GM18867 (cell line): Measurements from ENCODE around the gene PFKFB3.
"Not testable (repeated sequence)": the region's sequence is repeated elsewhere in the genome, so short reads cannot be mapped to it uniquely, and the experiment has no call there.

Experiments used
- ATAC-seq: cut with Tn5 transposase; IDR thresholded peaks from one replicate; pipeline ENCODE4 v1.9.1; 2021; ENCODE audit warnings: mild to moderate bottlenecking, moderate library complexity; ENCODE audit not compliant: unreplicated experiment

Gene PFKFB3

DNA sequence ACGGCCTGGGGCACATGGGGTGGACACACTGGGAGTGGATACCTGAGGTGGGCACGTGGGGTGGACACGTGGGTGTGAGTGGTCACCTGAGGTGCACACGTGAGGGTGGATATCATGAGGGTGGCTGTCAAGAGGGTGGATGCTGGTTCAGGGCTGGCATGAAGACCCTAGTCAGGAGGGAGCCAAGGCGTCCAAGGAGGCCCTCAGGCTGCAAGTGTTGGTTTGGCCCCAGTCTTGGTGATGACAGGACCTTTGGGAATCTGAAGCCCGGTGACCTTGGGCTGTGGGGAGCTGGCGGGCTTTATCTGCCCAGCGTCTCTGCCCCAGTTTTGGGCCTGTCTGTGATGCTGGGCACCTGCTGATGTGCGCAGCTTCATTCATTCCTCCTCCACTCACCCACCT, 24.9 kb upstream of the PFKFB3 start:
- ATAC-seq, result no peak

DNA sequence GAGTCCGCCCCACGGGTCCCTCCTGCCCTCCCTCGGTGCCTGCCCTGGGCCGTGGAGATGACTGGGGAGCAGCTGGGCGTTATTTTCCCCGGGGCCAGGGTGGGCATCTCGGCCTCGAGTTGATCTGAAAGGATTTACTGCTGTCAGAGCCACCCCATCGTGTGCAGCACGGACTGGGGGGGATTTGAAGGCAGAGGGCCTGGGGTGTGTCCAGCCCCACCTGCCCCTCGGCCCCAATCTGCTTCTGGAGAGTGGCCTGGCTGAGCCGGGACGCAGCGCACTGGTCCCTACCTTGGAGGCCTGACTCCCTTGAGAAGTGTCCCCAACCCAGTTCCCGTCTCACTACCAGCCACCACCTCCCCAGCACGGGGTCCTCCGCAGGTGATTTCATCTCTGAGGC, 24.2 kb upstream of the PFKFB3 start:
- ATAC-seq, result no peak

DNA sequence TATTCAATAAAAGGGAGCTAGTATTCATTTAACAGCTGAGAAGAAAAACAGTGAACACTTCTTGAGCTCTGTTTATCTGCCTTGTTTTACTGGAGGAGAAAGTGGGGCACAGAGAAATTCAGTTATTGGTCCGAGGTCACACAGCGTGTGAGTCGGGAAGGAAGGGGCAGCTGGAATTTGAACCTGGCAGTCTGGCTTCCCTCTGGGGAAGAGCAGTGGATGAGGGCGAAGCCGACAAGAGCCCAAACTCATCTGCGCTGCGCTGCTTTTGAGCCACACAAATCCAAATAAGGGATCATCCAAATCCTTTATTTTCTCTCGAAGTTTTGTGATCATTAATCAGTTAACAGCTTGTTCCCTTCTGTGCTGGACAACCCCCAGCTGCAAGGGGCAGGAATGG, 23.7 kb upstream of the PFKFB3 start:
- no peak for ATAC-seq

DNA sequence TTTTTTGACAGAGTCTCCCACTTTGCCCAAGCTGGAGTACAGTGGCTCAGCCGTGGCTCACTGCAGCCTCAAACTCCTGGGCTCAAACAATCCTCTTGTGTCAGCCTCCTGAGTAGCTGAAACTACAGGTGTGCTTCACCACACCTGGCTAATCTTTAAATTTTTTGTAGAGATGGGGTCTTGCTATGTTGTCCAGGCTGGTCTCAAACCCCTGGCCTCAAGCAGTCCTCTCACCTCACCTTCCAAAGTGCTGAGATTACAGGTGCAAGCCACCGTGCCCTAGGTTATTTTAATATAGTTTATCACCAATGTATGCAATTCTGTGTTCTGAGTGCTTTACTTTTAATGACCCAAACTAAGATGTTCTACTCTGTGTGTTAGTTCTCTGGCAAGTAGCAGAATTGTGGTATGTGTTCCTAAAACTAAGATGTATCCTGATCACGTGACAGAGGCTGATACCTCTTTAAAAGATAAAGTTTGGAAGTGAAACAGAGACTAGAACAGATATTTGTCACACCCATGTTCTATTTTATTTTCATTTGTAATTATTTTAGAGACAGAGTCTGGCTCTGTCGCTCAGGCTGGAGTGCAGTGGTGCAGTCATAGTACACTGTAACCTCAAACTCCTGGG, 22.1 kb upstream of the PFKFB3 start:
- ATAC-seq, result no peak

DNA sequence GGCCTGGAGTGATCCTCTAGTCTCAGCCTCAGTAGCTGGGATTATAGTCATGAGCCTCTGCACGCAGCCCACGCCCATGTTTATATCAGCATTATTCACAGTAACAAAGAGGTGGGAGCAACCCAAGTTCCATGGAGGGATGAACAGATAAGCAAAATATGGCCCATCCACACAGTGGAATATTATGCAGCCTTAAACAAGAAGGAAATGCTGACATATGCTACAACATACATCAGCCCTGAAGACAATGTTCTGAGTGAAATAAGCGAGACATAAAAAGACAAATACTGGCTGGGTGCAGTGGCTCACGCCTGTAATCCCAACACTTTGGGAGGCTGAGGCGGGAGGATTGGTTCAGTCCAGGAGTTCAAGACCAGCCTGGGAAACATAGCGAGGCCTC, 21.5 kb upstream of the PFKFB3 start:
- no peak for ATAC-seq

DNA sequence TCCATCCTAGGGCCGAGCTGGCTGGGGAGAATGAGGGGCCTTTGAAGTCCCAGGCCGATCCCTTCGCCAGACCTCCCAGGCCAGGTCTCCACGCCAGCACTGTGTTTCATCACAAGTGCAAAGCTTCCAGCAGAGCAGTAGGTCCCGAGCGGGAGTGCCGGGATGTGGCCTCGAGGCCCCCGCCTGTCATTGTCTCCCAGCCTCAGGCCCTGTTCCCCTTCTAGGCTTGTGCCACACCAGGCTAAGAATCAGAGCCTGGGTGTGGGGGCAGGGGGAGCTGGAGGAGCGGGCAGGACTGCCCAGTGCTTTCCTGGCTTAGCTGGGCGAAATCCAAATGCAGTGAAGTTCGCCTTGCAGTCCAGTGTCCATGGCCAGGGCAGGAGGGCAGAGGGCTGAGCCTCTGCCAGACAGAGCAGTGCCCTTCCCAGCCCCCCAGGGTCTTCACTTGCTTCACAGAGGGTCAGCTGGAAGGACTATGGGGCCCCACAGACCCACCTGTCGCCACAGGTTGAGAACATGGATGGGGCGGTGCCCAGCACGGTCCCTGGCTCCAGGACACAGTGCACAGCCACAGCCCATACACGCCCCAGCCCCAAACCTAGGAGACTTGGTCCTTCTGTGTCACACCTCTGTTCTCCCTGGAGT, 20.2 kb upstream of the PFKFB3 start:
- ATAC-seq, result no peak

DNA sequence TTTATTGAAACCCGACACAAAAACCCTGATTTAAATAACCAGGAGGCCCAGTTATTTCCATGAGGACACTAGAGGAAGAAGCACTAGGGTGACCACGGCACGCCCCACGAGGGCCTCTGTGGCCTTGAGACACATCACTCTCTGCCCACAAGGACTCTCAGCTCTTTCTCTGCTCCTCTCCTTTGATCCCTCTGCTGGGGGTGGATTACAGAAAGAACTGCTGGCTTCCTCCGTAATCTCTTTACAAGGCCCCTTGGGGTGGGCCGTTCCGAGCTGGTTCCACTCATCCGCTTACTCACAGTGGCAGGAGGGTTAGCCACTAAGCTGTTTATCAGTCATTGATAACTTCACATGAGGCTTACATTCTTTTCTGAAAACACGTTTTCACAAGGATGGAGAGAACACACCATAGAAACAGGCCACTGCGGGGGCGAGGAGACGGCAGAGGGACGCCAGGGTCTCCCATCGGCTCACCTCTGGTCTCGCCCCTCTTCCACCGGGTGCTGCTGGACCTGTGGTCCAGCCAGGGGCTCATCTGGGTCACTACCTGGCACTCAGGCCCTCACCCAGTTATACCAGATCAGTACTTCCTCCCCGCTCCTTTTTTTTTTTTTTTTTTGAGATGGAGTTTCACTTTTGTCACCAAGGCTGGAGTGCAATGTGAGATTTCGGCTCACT, 17.6 kb upstream of the PFKFB3 start:
- no peak for ATAC-seq

DNA sequence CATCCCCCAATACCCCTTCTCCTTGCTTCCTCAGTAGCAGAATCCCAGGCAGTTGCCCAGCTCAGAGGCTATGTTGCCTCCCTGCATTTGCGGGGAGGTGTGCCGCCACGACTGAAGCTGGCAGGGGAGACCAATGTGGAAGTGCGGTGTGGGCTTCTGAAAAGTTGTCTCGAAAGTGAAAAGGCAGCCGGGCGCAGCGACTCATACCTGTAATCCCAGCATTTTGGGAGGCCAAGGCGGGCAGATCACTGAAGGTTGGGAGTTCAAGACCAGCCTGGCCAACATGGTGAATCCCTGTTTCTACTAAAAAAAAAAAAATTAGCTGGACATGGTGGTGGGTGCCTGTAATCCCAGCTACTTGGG, 15.9 kb upstream of the PFKFB3 start:
- ATAC-seq, result no peak

DNA sequence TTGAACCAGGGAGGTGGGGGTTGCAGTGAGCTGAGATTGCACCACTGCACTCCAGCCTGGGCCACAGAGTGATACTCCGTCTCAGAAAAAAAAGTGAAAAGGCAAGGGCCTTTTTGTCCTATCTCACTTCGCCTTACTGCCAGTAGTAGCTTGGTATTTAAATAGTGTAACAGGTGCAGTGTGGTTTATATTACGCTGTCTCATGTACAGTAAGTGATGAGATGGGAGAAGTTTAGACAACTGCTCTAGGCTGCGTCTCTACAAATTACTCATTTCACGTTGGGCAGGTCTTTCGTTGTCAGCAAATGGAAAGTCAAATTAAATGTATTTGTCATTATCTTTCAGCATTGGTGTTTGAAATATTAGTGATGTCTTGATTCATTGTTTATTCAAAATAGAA, 15.5 kb upstream of the PFKFB3 start:
- peak; percentile 88 for ATAC-seq

DNA sequence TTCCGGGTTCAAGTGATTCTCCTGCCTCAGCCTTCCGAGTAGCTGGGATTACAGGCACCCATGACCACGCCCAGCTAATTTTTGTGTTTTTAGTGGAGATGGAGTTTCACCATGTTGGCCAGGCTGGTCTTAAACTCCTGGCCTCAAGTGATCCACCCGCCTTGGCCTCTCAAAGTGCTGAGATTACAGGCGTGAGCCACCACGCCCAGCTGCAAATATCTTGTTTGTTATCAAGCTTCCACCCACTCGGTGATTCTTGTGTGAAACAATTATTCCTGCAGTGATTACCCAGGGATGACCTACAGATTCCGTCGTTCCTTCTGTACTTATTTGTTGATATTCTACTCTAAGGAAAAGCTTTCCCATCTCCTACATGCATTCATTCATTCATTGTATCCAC, 12.7 kb upstream of the PFKFB3 start:
- not testable (repeated sequence) for ATAC-seq

DNA sequence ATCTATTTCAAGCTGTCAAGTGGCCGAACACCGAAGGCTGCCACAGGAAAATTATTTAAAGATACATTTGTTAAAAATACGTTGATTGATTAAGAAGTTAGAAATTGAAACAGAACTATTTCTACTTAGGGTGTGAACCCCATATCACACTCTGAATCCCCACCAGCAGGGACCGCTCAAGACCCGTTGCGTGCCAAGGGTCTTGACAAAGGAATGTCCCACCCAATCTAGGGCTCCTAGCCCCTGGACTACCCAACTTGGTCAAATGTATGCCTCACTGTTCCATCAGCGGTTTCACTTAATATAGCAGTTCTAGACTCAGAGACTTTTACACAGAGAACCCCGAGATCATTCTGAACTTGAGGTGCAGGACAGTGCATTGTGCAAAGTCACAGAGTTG, 11.6 kb upstream of the PFKFB3 start:
- ATAC-seq, result no peak

DNA sequence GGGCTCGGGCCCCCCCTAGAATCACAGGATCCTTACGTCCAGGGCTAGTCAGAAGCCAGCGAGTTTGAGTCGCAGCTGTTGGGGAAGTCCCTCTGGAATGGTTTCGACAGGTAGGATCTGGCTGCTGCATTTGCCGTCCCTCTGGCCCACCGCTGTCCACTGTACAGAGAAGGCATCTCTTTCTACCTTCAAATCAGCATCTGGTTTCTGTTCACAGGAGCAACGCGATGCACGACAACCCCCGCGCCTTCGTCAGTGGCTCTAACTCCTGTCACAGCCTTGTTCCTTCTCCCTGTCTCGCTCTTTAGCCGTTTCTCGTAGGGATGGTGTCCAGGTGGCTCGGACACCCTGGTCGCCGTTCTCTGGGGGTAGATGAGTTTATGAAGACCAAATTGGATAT, 11.2 kb upstream of the PFKFB3 start:
- no peak for ATAC-seq

DNA sequence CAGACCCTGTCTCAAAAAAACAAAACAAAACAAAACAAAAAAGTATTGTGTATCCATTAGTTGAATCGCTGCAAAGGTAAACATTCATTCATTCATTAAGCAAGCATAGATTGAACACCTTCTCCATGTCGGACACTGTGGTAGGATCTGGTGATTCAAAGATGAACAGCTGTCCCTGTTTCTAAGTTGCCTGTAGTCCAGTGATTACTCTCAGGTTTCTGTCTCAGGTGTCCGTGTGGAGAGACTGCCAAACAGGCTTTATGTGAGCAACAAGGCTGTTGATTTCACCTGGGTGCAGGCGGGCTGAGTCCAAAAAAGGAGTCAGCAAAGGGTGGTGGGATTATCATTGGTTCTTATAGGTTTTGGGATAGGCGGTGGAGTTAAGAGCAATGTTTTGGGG, 9.4 kb upstream of the PFKFB3 start:
- ATAC-seq, result not testable (repeated sequence)

DNA sequence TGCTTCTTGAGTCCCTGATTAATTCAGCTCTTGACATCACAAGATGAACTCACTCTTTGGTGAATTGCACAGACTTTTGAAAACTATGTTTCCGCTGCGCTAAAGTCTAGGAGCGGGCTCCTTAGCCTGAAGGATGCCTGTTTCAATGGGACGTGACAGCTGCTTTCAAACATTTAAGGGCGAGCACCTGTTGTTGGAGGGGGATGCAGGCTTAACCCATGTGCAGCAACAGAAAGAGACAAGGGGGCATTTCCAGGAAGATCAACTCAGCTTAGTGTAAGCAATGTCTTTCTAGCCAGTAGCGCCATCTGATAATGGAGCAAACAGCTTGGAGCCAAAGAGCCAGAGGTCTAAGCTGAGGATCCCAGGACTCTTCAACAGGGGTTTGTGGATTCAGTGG, 8.4 kb upstream of the PFKFB3 start:
- ATAC-seq, result no peak

DNA sequence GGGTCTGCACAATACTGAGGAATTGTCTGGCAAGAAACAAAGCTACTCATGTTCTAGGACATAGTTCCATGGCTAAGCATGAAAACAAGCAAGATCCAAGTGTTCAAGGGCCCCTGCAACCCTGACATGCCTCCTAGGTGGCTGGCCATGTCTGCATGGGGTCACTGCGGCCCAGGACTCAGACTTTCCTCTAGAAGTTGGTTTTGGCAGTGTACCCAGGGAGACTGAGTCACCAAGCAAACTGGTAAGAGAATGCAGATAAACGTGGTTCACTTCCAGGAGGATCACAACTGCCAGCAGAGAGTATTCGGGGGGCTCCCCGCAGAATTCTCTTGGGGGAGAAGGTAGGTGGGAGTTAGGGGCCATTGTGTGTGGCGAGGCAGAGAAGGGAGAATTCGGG, 7.4 kb upstream of the PFKFB3 start:
- ATAC-seq, result no peak

DNA sequence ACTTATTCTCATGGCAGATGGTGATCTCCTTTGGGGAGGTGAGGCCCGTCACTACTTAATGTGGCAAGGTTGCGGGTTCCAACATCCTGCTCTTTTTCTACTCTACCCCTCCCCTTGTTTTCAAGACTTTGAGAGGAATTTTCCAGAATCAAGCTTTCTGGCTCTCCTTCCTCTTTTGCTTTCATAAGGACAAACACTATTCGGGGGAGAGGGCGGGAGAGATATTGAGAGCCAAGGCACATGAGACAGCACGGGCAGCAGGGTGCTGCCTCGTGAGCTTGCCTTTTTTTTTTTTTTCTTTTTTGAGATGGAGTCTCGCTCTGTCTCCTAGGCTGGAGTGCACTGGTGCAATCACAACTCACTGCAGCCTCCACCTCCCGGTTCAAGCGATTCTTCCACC, 6.9 kb upstream of the PFKFB3 start:
- ATAC-seq, result no peak

DNA sequence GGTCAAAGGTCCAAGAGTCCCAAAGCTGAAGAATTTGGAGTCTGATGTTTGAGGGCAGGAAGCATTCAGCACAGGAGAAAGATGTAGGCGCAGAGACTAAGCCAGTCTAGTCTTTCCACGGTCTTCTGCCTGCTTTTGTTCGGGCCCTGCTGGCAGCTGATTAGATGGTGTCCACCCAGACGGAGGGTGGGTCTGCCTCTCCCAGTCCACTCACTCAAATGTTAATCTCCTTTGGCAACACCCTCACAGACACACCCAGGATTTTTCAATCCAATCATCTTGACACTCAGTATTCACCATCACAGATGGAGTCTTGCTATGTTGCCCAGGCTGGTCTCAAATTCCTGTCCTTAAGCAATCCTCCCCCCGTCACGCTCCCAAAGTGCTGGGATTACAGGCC, 6.2 kb upstream of the PFKFB3 start:
- not testable (repeated sequence) for ATAC-seq

DNA sequence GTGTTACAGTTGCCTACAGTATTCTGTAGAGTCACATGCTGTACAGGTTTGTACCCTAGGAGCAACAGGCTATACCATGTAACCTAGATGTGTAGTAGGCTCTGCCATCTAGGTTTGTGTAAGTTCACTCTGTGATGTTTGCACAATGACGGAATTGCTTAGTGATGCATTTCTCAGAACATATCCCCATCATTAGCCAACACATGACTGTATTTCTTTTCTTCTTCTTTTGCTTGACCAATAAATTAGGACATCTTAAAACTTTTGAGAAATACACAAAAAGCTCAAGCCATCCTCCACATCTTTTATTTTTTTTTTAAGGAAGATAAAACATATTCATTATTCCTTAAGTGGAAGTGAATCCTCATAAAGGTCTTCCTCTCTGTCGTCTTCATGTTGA, 5.4 kb upstream of the PFKFB3 start:
- no peak for ATAC-seq

DNA sequence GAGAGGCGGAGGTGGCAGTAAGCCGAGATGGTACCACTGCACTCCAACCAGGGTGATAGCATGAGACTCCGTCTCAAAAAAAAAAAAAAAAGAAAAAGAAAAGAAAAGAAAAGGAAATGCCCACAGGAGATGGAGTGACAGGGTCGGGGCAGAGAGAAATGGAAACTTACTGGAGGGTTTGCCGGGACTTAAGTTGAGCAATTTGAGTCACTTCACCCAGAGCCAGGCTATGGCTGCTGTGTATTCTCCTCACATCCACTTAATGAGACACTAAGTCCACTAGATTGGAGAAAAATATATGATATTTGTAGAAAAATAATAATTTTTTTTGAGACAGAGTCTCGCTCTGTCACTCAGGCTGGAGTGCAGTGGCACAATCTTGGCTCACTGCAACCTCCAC, 4.6 kb upstream of the PFKFB3 start:
- no peak for ATAC-seq

DNA sequence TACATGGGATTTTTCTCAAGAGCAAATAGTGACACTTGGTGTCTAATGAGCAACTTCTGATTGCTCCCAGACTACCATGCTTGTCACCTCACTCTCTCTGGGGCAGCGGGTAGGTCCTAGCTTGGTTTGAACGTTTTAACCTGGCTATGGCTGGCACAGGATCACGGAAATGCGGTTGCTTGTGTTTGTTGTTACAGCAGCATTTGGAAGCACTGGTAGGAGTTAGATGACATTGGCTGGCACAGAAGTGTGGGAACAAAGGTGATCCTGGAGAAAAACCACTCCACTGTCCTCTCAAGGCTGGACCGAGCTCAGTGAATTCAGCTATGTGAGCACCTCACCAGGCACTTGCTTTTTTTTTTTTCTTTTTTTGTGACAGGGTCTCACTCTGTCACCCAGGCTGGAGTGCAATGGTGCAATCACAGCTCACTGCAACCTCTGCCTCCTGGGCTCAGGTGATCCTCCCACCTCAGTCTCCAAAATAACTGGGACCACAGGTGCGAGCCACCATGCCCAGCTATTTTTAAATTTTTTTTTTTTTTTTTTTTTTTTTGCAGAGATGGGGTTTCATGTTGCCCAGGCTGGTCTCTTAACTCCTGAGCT, 3.5 kb upstream of the PFKFB3 start:
- no peak for ATAC-seq

DNA sequence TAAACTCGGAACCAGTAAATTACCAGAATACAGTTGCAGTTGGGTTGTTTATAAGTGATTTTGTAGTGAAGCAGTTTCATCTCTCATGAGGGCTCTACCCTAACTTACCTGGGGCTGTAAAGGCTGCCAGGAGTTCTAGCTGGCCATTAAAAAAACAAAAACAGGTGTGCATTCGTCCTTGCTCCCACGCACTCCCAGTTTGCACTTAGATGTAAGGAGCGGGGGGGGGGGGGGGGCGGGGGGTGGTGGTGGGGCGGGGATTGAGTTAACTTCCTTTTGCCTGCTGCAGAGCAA, 2.3 kb upstream of the PFKFB3 start:
- ATAC-seq, result no peak

DNA sequence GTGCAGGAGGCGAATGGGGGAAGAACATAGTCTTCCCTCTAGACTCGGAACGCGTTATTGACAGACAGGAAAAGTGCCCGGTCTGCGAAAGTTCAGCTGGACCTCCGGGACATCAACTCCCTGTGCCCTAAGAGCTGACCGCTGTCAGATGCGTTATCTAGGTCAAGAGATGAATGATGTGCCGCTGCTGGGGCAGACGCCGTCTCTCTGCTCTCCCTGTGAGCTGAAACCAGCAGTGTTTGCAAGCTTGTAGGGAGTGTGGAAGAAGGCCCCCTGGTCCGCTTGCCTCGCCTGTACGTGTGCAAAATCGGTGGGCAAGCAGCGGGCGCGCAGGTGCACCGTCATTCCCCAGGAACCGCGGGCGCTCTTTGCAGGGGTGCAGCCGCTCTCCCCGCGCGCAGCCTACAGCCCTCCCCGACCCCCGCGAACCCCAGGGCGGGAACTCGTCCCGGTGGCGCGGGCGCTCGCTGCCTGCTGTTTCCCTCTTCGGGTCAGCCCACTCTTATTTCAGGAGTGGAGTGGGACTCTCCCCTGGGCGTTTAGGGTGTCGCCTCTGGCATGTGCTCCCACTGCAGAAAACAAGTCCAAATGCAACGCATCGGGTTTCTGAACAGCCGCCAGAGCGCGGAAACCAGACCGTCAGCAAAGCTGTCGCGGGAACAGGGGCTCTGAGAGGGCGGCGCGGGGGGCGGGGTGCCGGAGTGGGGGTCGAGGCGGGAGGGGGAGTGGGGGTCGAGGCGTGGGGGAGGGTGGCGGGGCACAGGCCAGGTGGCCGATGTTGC, 1.8 kb upstream of the PFKFB3 start:
- no peak for ATAC-seq
